A673 (cell line): ENCODE data around the gene NOS3.

ENCODE experiments used
- EZH2 ChIP-seq: fragments of 200-600 bp; sonication (generic); IDR thresholded peaks from 2 replicates; pipeline ENCODE4 v1.6.1; 2017; ENCODE audit warnings: borderline replicate concordance, low read depth, mild to moderate bottlenecking, mixed read lengths, antibody characterized with exemption, low read length; ENCODE audit not compliant: poor library complexity, severe bottlenecking
- TF ChIP-seq, protein P1 (sequence below): fragments of 300-800, 200-600 bp; sonication (generic); conservative IDR thresholded peaks from 2 replicates; pipeline ENCODE4 v1.5.1; 2017; ENCODE audit warnings: low read depth, mild to moderate bottlenecking, antibody characterized with exemption, low read length, moderate library complexity, mixed read lengths

DNA sequence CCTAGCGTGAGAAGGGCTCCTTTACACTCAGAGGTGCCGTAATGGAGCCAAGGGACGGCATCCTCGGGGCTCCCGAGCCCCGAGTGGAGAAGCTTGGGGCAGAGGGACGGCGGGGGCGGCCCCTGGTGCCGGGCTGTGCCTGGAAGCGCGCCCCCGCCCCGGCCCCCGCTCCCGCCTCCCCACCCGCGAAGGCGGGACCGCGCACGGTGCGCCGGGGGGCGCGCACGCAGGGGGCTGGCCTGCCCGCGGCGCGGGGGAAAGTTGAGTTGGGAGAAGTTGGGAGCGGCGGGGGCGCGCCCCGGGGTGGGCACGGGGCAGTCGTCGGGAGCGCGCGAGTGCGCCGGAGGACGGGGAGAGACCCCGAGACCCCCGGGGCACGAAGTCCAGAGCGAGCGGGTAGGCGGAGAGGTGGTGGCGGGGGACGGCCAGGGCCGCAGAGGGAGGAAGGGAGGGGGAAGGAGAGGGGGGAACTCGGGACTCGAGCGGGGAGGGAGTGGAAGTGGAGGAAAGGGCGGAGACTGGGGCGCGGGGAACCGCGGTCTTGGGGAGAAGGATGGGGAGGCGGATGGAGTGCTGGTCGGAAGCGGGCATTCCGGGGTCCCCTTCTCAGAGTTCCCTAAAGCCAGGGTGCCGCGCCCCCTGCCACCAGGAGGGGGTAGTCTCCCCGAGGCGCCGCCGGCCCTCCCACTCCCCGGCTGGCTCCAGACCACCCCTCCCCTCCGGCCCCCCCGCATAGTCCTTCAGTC, 68.7 kb downstream of the NOS3 start, which contains the start of gene SLC4A2:
- no peak for TF ChIP-seq EZH2
- TF ChIP-seq, protein P1, sequence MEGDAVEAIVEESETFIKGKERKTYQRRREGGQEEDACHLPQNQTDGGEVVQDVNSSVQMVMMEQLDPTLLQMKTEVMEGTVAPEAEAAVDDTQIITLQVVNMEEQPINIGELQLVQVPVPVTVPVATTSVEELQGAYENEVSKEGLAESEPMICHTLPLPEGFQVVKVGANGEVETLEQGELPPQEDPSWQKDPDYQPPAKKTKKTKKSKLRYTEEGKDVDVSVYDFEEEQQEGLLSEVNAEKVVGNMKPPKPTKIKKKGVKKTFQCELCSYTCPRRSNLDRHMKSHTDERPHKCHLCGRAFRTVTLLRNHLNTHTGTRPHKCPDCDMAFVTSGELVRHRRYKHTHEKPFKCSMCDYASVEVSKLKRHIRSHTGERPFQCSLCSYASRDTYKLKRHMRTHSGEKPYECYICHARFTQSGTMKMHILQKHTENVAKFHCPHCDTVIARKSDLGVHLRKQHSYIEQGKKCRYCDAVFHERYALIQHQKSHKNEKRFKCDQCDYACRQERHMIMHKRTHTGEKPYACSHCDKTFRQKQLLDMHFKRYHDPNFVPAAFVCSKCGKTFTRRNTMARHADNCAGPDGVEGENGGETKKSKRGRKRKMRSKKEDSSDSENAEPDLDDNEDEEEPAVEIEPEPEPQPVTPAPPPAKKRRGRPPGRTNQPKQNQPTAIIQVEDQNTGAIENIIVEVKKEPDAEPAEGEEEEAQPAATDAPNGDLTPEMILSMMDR = peak; percentile 58
